CD1c-positive myeloid dendritic cell (primary cell): ENCODE data around the gene IL13.
"Not testable (repeated sequence)": the region's sequence is repeated elsewhere in the genome, so short reads cannot be mapped to it uniquely, and the experiment has no call there.

Source experiments
- DNase-seq: peaks from one replicate; pipeline ENCODE4 v3.0.0-alpha.2; 2016; ENCODE audit errors: extremely low spot score

Gene IL13

GRCh38 chr5:132657676-132658380, at the start of gene IL13:
TSS of gene IL13 (plus strand) at chr5:132658173. CDS start at chr5:132658187, 14 bp downstream.
- DNase-seq, result no peak

DNA sequence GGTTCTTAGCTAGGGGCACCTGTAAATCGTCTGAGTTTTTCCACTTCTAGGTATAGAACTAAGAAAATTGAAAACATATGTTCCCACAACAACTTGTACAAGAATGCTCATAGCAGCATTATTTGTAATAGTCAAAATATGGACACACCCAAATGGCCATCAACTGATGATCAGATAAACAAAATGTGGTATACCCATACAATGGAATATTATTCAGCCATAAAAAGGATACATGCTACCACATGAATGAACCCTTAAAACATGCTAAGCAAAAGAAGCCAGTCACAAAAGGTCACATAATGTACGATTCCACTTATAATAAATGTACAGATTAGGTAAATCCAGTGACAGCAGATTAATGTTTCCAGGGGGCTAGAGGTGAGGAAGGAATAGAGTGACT, 46.0 kb upstream of the IL13 start:
- no peak for DNase-seq

DNA sequence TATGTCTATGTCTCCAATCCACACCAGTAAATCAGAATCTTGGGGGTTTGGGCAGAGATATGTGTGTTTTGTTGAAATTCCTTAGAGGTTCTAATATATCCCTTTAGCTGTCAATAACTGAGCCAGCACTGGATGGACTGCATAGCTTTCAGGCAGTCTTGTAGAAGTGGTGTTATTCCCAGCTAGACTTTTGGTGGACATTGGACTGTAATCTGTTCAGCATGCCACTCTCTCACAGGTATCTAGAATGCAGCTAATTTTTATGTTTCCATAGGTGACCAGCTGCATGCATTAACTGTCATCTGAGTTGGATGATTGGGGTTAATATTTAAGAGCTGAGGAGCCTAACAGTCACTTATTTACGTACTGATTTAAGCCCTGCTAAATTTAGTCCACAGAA, 45.1 kb upstream of the IL13 start:
- no peak for DNase-seq

DNA sequence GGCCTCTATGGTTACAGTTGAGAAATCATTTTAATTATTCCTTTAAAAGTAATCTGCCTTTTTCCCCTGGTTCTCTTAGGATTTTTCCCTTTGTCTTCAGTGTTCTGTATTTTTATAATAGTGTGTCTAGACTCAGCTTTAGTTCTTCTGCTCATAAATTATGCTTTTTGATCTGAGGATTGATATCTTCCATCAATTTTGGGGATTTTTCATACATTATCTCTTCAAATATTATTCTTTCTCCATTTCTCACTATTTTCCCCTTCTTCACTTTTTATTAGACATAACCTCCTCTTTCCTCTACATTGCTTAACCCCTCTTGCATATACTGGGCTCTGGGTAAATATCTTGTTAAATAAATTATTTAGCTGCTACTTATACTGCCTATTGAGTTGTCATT, 36.3 kb upstream of the IL13 start:
- no peak for DNase-seq

DNA sequence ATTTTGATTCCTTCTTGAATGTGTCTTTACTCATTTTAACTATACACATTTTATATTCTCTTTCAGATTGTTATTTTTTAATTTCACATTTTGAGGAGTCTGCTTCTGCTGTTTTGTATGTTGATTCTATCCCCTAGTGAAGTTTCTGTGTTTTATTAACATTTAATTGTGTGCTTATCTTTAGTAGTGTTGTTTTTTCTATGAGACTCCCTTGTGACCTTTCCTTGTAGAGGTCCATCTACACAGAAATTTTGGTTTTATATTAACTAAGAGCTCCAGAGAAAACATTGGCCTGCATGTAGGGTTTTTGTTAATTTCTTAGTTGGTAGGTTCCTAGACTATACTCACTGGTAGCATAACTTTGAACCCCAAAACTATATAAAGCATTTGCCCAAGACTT, 35.4 kb upstream of the IL13 start:
- no peak for DNase-seq

- DNase-seq, result no peak
These were observed 30.5 kb upstream of the IL13 start for GRCh38 chr5:132627470-132627869.

DNA sequence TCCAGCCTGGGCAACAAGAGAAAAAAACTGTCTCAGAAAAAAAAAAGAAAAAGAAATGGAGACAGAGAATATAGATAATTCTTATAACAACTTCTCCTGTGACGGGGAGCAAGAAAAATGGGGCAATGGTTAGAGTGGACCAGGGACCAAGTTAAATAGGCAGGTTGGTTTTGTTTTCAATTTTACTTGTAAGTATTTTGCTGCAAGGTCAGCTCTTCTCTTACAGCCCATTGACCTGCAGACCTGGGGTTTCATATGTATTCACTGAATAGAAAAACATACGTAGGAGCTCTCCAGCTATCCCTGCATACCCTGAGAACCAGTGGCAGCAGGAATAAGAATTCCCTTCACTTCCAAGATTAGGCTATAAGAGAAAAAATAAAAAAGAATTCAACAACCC, 29.2 kb upstream of the IL13 start:
- DNase-seq, result no peak

DNA sequence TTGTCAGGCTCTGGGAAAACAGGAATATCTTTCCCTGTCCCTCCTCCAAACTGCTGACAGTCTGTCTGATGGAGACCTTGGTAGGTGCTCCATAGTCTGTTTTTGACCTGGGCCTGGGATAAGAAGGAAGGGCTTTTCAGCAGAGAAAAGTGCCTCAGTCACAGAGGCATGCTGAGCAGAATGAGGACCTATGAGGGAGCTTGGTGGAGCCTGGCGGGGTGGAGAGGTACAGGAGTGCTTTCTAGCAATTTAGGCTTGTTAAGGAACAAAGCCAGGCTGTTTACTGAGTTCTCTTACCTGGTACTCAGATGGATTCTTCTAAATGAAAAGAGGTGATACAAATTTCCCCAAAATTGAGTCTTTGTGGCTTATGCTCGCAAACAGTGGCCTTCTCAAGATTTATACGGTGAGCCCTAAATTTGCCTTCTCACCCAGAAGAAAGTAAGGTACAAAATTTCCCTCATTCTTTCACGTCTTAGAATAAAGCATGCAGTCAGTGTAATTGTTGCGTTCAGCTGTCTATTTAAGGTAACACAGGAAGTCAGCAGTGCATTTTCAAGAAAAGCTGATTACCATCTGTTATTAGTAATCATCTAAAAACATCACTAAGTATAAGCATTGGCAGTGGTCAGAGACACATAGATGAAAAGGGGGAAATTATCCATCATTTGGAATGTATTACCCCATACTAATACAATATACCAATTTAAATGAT, 28.6 kb upstream of the IL13 start:
- no peak for DNase-seq

GRCh38 chr5:132633587-132633986, 24.4 kb upstream of the IL13 start:
- DNase-seq, result not testable (repeated sequence)

DNA sequence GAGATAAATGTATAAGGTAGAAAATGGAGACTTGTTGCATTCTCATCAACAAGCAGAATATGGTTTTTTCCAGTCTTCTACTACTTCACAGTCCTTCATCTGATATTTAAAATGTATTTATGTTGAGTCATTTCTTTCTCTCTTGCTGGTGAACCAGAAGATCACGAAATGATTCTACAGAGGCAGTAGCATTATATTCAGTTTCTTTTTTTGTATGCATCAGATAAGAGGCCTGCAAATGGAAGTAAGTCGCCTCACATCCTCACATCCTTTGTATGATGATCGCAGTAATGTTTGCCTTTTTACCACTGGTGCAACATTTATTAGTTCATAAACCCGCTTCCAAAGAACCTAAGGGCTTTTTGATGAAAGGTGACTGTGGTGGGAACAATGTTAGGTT, 22.1 kb upstream of the IL13 start:
- DNase-seq, result no peak

DNA sequence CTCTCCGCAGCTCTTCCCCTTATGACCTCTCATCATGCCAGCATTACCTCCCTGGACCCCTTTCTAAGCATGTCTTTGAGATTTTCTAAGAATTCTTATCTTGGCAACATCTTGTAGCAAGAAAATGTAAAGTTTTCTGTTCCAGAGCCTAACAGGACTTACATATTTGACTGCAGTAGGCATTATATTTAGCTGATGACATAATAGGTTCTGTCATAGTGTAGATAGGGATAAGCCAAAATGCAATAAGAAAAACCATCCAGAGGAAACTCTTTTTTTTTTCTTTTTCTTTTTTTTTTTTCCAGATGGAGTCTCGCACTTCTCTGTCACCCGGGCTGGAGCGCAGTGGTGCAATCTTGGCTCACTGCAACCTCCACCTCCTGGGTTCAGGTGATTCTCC, 20.7 kb upstream of the IL13 start:
- DNase-seq, result no peak

DNA sequence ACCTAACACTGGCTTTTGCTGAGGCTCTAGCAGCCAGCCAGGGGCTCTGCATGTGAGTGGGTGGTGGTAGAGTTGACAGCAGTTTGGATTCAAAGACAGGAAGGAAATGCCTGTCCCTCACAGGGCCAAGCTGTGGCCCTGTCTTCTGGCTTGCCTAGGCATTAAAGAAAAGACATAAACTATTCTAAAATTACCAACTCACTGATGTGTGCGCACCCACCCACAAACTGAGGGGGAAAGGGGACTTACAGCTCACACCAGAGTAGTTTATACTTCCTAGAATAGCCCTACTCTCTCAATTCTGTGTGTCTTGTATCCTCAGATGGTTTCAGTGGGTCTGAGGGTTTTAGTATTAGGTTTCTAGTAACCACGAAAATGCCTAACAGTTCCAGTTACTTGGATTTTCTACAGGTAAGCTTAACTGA, 18.3 kb upstream of the IL13 start:
- no peak for DNase-seq

DNA sequence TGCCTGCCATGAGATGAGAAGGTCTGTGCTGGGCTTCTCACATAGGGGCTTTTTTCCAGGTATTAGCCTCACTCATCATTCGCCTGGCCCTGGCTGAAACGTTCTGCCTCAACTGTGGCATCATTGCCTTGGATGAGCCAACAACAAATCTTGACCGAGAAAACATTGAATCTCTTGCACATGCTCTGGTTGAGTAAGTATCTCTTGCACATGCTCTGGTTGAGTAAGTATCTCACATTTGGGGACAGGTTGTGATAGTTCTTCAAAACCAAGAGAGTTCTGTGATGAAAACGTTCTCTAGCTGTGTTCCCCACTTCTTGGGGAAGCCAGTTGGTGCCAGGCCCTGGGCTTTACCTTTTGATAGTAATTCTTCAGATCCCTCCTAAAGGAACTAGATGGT, 17.4 kb upstream of the IL13 start:
- no peak for DNase-seq

DNA sequence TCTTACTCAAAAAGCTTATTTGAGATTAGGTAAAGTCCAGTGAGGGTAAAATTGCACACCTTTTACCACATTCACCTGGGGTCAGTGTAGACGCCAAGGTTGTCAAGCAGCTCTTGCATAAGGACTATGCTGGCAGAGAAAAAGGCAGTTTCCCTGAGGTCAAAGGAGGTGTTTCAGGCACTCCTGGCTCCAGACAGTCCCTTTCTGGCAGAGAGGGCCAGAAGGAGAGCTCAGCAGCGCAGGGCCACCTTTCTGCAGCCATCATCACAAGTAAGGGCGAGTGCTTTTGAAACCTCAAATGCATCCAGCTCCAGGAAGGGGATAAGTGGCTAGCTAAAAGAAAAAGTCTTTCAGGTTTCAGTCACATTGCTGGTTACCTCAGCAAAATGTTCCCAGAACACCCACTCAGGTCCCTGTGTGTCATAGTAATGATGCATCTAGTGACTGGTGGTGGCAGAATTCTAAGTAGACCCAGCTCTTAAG, 16.7 kb upstream of the IL13 start:
- DNase-seq, result no peak

- DNase-seq, result no peak
These were observed 16.1 kb upstream of the IL13 start for GRCh38 chr5:132641841-132642240.

GRCh38 chr5:132644177-132644576, 13.8 kb upstream of the IL13 start:
- DNase-seq, result no peak

GRCh38 chr5:132646583-132647266, 11.2 kb upstream of the IL13 start:
- no peak for DNase-seq

DNA sequence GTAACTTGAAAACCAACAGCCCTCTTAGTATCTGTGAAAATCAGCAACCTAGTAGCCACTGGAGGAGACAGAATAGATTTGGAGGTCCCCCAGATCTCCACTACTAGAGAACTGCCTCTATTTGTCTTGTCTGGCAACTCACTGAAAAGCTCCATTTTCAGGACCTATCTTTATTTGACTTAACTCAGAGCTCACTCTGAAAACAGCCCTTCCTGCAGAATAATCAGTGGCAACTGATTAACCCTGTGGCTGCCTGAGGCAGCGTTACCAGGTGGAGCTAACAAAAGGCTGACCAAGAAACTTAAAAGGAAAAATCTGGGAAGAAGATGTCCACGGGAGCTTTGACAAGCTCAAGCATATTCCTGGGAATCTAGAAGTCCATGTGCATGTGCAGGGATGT, 10.5 kb upstream of the IL13 start:
- no peak for DNase-seq

GRCh38 chr5:132648355-132648754, 9.6 kb upstream of the IL13 start:
- DNase-seq, result no peak

DNA sequence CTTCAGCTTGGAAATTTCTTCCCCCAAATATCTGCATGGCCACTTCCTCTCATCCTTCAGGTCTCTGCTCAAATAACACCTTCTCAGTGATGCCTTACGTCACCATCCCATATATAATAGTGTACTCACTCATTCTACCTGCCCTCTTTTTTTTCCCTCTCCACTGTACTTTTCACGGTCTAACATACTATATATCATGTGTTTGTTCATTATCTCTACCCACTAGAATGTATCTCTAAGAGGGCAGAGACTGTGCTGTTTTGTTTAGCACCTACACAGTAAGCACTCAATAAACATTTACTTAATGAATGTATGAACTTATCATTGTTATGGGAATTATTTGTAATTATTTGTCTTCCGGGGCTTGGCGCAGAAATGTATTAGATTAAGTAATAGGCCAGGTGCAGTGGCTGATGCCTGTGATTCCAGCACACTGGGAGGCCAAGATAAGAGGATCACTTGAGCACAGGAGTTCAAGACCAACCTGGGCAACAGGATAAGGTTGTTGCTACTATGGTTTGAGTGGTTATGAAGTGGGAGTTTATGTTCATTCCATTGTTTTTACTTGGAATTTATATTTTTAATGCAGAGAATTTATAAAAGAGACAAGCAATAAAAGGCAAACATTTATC, 6.0 kb upstream of the IL13 start:
- DNase-seq, result no peak

DNA sequence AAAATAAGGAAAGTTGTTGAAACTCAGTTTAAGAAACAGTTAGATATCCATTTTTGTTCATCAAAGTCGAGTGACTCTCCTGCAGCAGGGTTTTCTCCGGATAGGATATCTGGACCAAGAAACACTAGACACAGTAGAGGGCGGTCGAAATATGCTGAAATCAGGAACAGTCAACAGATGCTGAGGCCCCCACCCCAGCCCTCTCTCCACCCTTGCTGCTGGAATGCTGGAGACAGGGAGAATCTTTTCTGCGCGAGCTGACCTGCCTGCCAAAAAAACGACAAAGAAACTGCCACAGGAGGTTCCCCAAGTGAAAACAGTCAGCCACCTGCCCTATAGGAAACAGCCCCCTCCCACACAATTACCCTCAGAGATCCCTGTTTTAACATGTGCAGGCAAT, 4.3 kb upstream of the IL13 start:
- no peak for DNase-seq
